OCI-LY1 (cell line): ENCODE results near the gene ARRDC5.
"Not testable (repeated sequence)": the region's sequence is repeated elsewhere in the genome, so short reads cannot be mapped to it uniquely, and the experiment has no call there.

Source experiments
- EZH2 ChIP-seq: fragments of 200-600 bp; sonication (generic), shearing (Covaris generic); IDR thresholded peaks from 2 replicates; pipeline ENCODE4 v1.8.0; 2017; ENCODE audit warnings: borderline replicate concordance, mixed run types, mild to moderate bottlenecking, antibody characterized with exemption, low read length, moderate library complexity, mixed read lengths
- TF ChIP-seq, protein P1 (sequence below): fragments of 200-600 bp; sonication (generic), shearing (Covaris generic); IDR thresholded peaks from 2 replicates; pipeline ENCODE4 v1.5.1; 2017; ENCODE audit warnings: mild to moderate bottlenecking, antibody characterized with exemption, low read length, moderate library complexity, mixed read lengths

GRCh38 chr19:4882874-4883273 is 19.8 kb downstream of the ARRDC5 start:
- TF ChIP-seq, protein P1, sequence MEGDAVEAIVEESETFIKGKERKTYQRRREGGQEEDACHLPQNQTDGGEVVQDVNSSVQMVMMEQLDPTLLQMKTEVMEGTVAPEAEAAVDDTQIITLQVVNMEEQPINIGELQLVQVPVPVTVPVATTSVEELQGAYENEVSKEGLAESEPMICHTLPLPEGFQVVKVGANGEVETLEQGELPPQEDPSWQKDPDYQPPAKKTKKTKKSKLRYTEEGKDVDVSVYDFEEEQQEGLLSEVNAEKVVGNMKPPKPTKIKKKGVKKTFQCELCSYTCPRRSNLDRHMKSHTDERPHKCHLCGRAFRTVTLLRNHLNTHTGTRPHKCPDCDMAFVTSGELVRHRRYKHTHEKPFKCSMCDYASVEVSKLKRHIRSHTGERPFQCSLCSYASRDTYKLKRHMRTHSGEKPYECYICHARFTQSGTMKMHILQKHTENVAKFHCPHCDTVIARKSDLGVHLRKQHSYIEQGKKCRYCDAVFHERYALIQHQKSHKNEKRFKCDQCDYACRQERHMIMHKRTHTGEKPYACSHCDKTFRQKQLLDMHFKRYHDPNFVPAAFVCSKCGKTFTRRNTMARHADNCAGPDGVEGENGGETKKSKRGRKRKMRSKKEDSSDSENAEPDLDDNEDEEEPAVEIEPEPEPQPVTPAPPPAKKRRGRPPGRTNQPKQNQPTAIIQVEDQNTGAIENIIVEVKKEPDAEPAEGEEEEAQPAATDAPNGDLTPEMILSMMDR: not testable (repeated sequence)
- not testable (repeated sequence) for TF ChIP-seq EZH2
